IMR-90 (cell line): ENCODE data around the gene CASP8AP2. TPM values are rescaled to one million over a fixed set of nuclear protein-coding genes. Genes with fewer than 3 reads are reported as not detected.

Experiments
- ATAC-seq: fragments of 200-7000 bp; cut with Tn5 transposase; 2 replicates; pipeline ENCODE4 v1.9.1; 2020; ENCODE audit warnings: low read depth, mild to moderate bottlenecking, moderate library complexity
- BruUV-seq: library from RNA; stranded (reverse); fragments of 400-500 nt; replicated peaks from 2 replicates; lab custom pipeline; 2021; lab: Mats Ljungman, UMichigan
- CTCF ChIA-PET: fragments of 300-600 bp; formaldehyde crosslinking; extraction: SDS; loops from one replicate; lab custom pipeline; 2021; ENCODE audit warnings: antibody characterized with exemption; lab: Yijun Ruan, JAX
- POLR2A ChIA-PET: fragments of 300-600 bp; sonication (Branson Sonifier 250); formaldehyde crosslinking; loops from one replicate; lab custom pipeline; 2022; ENCODE audit warnings: antibody characterized with exemption; ENCODE audit not compliant: unreplicated experiment; lab: Charles Lee
- DNase-seq: peaks from one replicate; pipeline ENCODE4 v3.0.0; 2013
- H2AFZ ChIP-seq: replicated peaks from 2 replicates; pipeline ENCODE3; 2013; ENCODE audit warnings: low read length, mild to moderate bottlenecking; ENCODE audit not compliant: poor library complexity
- H2AK5ac ChIP-seq: 2 replicates; pipeline ENCODE4 v1.6.1; 2013; ENCODE audit warnings: low read depth, low read length, inconsistent platforms
- H2AK9ac ChIP-seq: replicated peaks from 2 replicates; pipeline ENCODE3; 2013; ENCODE audit warnings: mild to moderate bottlenecking, low read depth, low read length, moderate library complexity; ENCODE audit not compliant: poor library complexity
- H2BK120ac ChIP-seq: 2 replicates; pipeline ENCODE4 v1.6.1; 2013; ENCODE audit warnings: low read depth, low read length, inconsistent platforms
- H2BK15ac ChIP-seq: 3 replicates; pipeline ENCODE4 v1.6.1; 2013; ENCODE audit warnings: low read depth, low read length, inconsistent platforms
- H2BK20ac ChIP-seq: 2 replicates; pipeline ENCODE4 v1.6.1; 2013; ENCODE audit warnings: low read depth, mild to moderate bottlenecking, inconsistent platforms, low read length, moderate library complexity
- H2BK5ac ChIP-seq: 2 replicates; pipeline ENCODE4 v1.6.1; 2013; ENCODE audit warnings: mild to moderate bottlenecking, low read depth, low read length, inconsistent platforms; ENCODE audit not compliant: poor library complexity, severe bottlenecking
- H3K14ac ChIP-seq: replicated peaks from 2 replicates; pipeline ENCODE4 v1.6.1; 2013; ENCODE audit warnings: low read depth, low read length, inconsistent platforms
- H3K18ac ChIP-seq: 2 replicates; pipeline ENCODE4 v1.6.1; 2013; ENCODE audit warnings: low read depth, low read length, control low read depth
- H3K23ac ChIP-seq: 2 replicates; pipeline ENCODE4 v1.6.1; 2013; ENCODE audit warnings: low read depth, low read length, inconsistent platforms
- H3K27ac ChIP-seq: 2 replicates; pipeline ENCODE4 v1.5.1; 2013; ENCODE audit warnings: mild to moderate bottlenecking, control low read depth, low read length; ENCODE audit not compliant: insufficient read depth
- H3K27me3 ChIP-seq: 2 replicates; pipeline ENCODE4 v1.6.1; 2013; ENCODE audit warnings: low read length; ENCODE audit not compliant: control insufficient read depth, insufficient read depth
- H3K36me3 ChIP-seq: 2 replicates; pipeline ENCODE4 v1.6.1; 2013; ENCODE audit warnings: low read length, mixed read lengths; ENCODE audit not compliant: control insufficient read depth, insufficient read depth
- H3K4ac ChIP-seq: 2 replicates; pipeline ENCODE4 v1.6.1; 2013; ENCODE audit warnings: low read depth, low read length, inconsistent platforms
- H3K4me1 ChIP-seq: 2 replicates; pipeline ENCODE4 v1.6.1; 2013; ENCODE audit warnings: low read length, mixed read lengths; ENCODE audit not compliant: control insufficient read depth, insufficient read depth
- H3K4me2 ChIP-seq: 2 replicates; pipeline ENCODE4 v1.6.1; 2013; ENCODE audit warnings: low read depth, mild to moderate bottlenecking, control low read depth, low read length, moderate library complexity
- H3K4me3 ChIP-seq: 2 replicates; pipeline ENCODE4 v1.5.1; 2013; ENCODE audit warnings: low read depth, mild to moderate bottlenecking, control low read depth, low read length, moderate library complexity; ENCODE audit not compliant: insufficient read depth
- H3K56ac ChIP-seq: 2 replicates; pipeline ENCODE4 v1.6.1; 2013; ENCODE audit warnings: low read length, inconsistent platforms; ENCODE audit not compliant: insufficient read depth; ENCODE audit errors: extremely low read depth
- H3K79me1 ChIP-seq, 2 experiments: 2 replicates each; pipeline ENCODE4 v1.6.1; 2013; ENCODE audit warnings: low read length in 2 of 2, inconsistent platforms in 1 of 2, low read depth in 1 of 2
- H3K9ac ChIP-seq: 2 replicates; pipeline ENCODE4 v1.6.1; 2013; ENCODE audit warnings: low read depth, low read length, control low read depth
- H3K9me1 ChIP-seq: 2 replicates; pipeline ENCODE4 v1.6.1; 2013; ENCODE audit warnings: low read length, inconsistent platforms; ENCODE audit not compliant: insufficient read depth
- H3K9me3 ChIP-seq: 2 replicates; pipeline ENCODE4 v1.6.1; 2013; ENCODE audit warnings: low read length; ENCODE audit not compliant: control insufficient read depth, insufficient read depth
- H4K20me1 ChIP-seq: 2 replicates; pipeline ENCODE4 v1.6.1; 2013; ENCODE audit warnings: low read length, inconsistent platforms; ENCODE audit not compliant: insufficient read depth
- H4K5ac ChIP-seq: 2 replicates; pipeline ENCODE4 v1.6.1; 2013; ENCODE audit warnings: mild to moderate bottlenecking, low read depth, low read length, control low read depth
- H4K8ac ChIP-seq, 2 experiments: 2 replicates each; pipeline ENCODE4 v1.6.1; 2013; ENCODE audit warnings: low read depth in 2 of 2, low read length in 2 of 2, control low read depth in 1 of 2, inconsistent platforms in 1 of 2
- H4K91ac ChIP-seq: 2 replicates; pipeline ENCODE4 v1.6.1; 2013; ENCODE audit warnings: low read depth, low read length, inconsistent platforms; ENCODE audit not compliant: insufficient read depth
- BHLHE40 ChIP-seq: fragments of 150-350 bp; IDR thresholded peaks from 2 replicates; pipeline ENCODE4 v1.6.1; 2016; ENCODE audit warnings: mild to moderate bottlenecking, low read depth, low read length
- CEBPB ChIP-seq: IDR thresholded peaks from 2 replicates; pipeline ENCODE4 v1.6.1; 2012; ENCODE audit warnings: low read depth, low read length, improper control_type of control experiment
- CHD1 ChIP-seq: IDR thresholded peaks from 2 replicates; pipeline ENCODE4 v1.6.1; 2012; ENCODE audit warnings: low read depth, low read length, improper control_type of control experiment
- CTCF ChIP-seq: conservative IDR thresholded peaks from 2 replicates; pipeline ENCODE4 v1.5.1; 2012; ENCODE audit warnings: mild to moderate bottlenecking, low read depth, low read length, improper control_type of control experiment
- ELK1 ChIP-seq: fragments of 150-350 bp; IDR thresholded peaks from 2 replicates; pipeline ENCODE4 v1.6.1; 2016; ENCODE audit warnings: low read depth, mild to moderate bottlenecking, low read length, moderate library complexity, borderline replicate concordance
- FOS ChIP-seq: fragments of 150-350 bp; IDR thresholded peaks from 2 replicates; pipeline ENCODE4 v1.6.1; 2016; ENCODE audit warnings: low read depth, low read length
- MAFK ChIP-seq: IDR thresholded peaks from 2 replicates; pipeline ENCODE4 v1.6.1; 2012; ENCODE audit warnings: low read depth, low read length, improper control_type of control experiment
- MAZ ChIP-seq: IDR thresholded peaks from 2 replicates; pipeline ENCODE4 v1.6.1; 2012; ENCODE audit warnings: low read depth, mild to moderate bottlenecking, low read length, improper control_type of control experiment, moderate library complexity, borderline replicate concordance
- MXI1 ChIP-seq: IDR thresholded peaks from 2 replicates; pipeline ENCODE4 v1.6.1; 2012; ENCODE audit warnings: low read depth, mild to moderate bottlenecking, low read length, moderate library complexity, borderline replicate concordance
- NFE2L2 ChIP-seq: fragments of 150-350 bp; IDR thresholded peaks from 2 replicates; pipeline ENCODE4 v1.6.1; 2016; ENCODE audit warnings: low read depth, mild to moderate bottlenecking, low read length
- POLR2A ChIP-seq: IDR thresholded peaks from 2 replicates; pipeline ENCODE4 v1.6.1; 2012; ENCODE audit warnings: mild to moderate bottlenecking, low read depth, low read length
- RAD21 ChIP-seq: IDR thresholded peaks from 2 replicates; pipeline ENCODE4 v1.6.1; 2012; ENCODE audit warnings: low read length, improper control_type of control experiment
- RCOR1 ChIP-seq: IDR thresholded peaks from 2 replicates; pipeline ENCODE4 v1.6.1; 2012; ENCODE audit warnings: mild to moderate bottlenecking, low read length, improper control_type of control experiment; ENCODE audit not compliant: insufficient replicate concordance
- RFX5 ChIP-seq: IDR thresholded peaks from 2 replicates; pipeline ENCODE4 v1.8.0; 2012; ENCODE audit warnings: low read depth, mild to moderate bottlenecking, low read length, moderate library complexity
- SMC3 ChIP-seq: fragments of 150-350 bp; IDR thresholded peaks from 2 replicates; pipeline ENCODE4 v1.6.1; 2016; ENCODE audit warnings: low read depth, mild to moderate bottlenecking, antibody characterized with exemption, low read length, moderate library complexity
- USF2 ChIP-seq: fragments of 150-350 bp; IDR thresholded peaks from 2 replicates; pipeline ENCODE4 v1.6.1; 2017; ENCODE audit warnings: mild to moderate bottlenecking, antibody characterized with exemption, low read length, low read depth
- WGBS, 2 experiments: methylation state at CpG; one replicate each; pipeline versions ENCODE4 v1.1.5 to v1.1.7; 2013; ENCODE audit warnings: missing lambda C conversion rate in 2 of 2; ENCODE audit not compliant: insufficient read length in 1 of 2; ENCODE audit errors: extremely low coverage in 2 of 2; 5-methylcytosine and 5-hydroxymethylcytosine counted together
- dilution Hi-C: fragments of 300-500 bp; cut with HindIII; formaldehyde crosslinking; loops from one replicate; pipeline ENCODE4 v1.14.3; 2018; ENCODE audit warnings: low sequenced_read_pairs; ENCODE audit not compliant: unreplicated experiment
- in situ Hi-C: fragments of 300-500 bp; cut with MboI; formaldehyde crosslinking; loops from 3 replicates; pipeline ENCODE4 v1.14.3; 2019; ENCODE audit warnings: low sequenced_read_pairs, inconsistent platforms, mixed read lengths
- intact Hi-C: fragments of 100-400 bp; cut with micrococcal nuclease; formaldehyde crosslinking; loops from 2 replicates; pipeline ENCODE4 v1.10.0; 2022
- polyA plus RNA-seq, 3 experiments: library from polyadenylated mRNA; depleted of rRNA; stranded (reverse); fragments of >200 nt; gene quantifications; 2 replicates each; pipeline ENCODE4 v1.2.3, GENCODE V29; 2012; ENCODE audit warnings: low replicate concordance in 1 of 3
- total RNA-seq: library from RNA; depleted of rRNA; stranded (reverse); fragments of >200 nt; gene quantifications from 2 replicates; pipeline ENCODE4 v1.2.3, GENCODE V29; 2012

The CASP8AP2 gene
- total and polyA plus RNA-seq, 2 of the 4 experiments (the other 2 are of a cell fraction) = 5.0 to 11.1 TPM

- no peak overlapping the region for H2BK5ac ChIP-seq
- no peaks in the 10 kb centered on the region for H3K4me1 ChIP-seq
- H3K56ac ChIP-seq = no peak overlapping the region
- no peaks in the 10 kb centered on the region; a peak in 1 of 4 replicates for H3K79me1 ChIP-seq
- H3K14ac ChIP-seq = no peak overlapping the region
- TF ChIP-seq ELK1 = no peak
- no peak for TF ChIP-seq BHLHE40
- no peak for TF ChIP-seq CTCF
- TF ChIP-seq CHD1 = no peak
- TF ChIP-seq RFX5 = no peak
- no peak for TF ChIP-seq MAFK
- TF ChIP-seq RCOR1 = no peak
- no peak for TF ChIP-seq RAD21
- no peak for TF ChIP-seq USF2
- TF ChIP-seq NFE2L2 = no peak
- TF ChIP-seq SMC3 = no peak
- TF ChIP-seq POLR2A = no peak
- TF ChIP-seq MAZ = no peak
- TF ChIP-seq CEBPB = no peak
- TF ChIP-seq MXI1 = no peak
- no peak for TF ChIP-seq FOS
- no peak overlapping the region for H4K91ac ChIP-seq
- no peaks in the 10 kb centered on the region for H4K20me1 ChIP-seq
- peaks cover 15% of the 10 kb centered on the region for H3K36me3 ChIP-seq
- H2AK9ac ChIP-seq = no peak overlapping the region
- no peak overlapping the region for H2BK15ac ChIP-seq
- no peak overlapping the region for H3K23ac ChIP-seq
- intact Hi-C loops = no loop called here
- no peak overlapping the region for H4K5ac ChIP-seq
- H3K18ac ChIP-seq = no peak overlapping the region
- H2AFZ ChIP-seq = no peak overlapping the region
- WGBS, 2 experiments = no CpG with 5 or more reads among the region's 1 CpG
- dilution Hi-C loops = no loop called here
- no peak overlapping the region for H3K4ac ChIP-seq
- H2BK120ac ChIP-seq = no peak overlapping the region
- no peak overlapping the region for H2BK20ac ChIP-seq
- H3K9me1 ChIP-seq = no peaks in the 10 kb centered on the region
- ChIA-PET POLR2A (no interaction called here), CTCF (interaction anchor here (0.5 to 0.6 kb wide), 2 partner anchors 25 to 92 kb away, joined by 3 read pairs; no protein-coding TSS in a partner anchor)
- no peak overlapping the region for H3K4me3 ChIP-seq
- DNase-seq = peak; percentile 70
- ATAC-seq = peak; percentile 93
- BruUV-seq = no TSS peak
- H3K4me2 ChIP-seq = no peak overlapping the region
- no peaks in the 10 kb centered on the region for H3K27me3 ChIP-seq
- no peaks in the 10 kb centered on the region for H3K9me3 ChIP-seq
- H2AK5ac ChIP-seq = no peak overlapping the region
- no peak overlapping the region for H3K9ac ChIP-seq
- no peak overlapping the region; the same call in 1 of the 2 replicates for H3K27ac ChIP-seq
- no peak overlapping the region for H4K8ac ChIP-seq
- in situ Hi-C loops = no loop called here
Measured at GRCh38 chr6:89853068-89853467, 23.4 kb downstream of the CASP8AP2 start.
